H1 (cell line): ENCODE results near the gene GARIN3. TPM values are rescaled to one million over a fixed set of nuclear protein-coding genes. Genes with fewer than 3 reads are reported as not detected.

Source experiments
- CTCF ChIA-PET: fragments of 300-600 bp; sonication (Branson Sonifier 250); formaldehyde crosslinking; loops from one replicate; lab custom pipeline; 2021; ENCODE audit not compliant: partially characterized antibody; lab: Charles Lee
- POLR2A ChIA-PET: fragments of 300-600 bp; sonication (Branson Sonifier 250); formaldehyde crosslinking; loops from one replicate; lab custom pipeline; 2021; ENCODE audit warnings: inconsistent platforms; ENCODE audit not compliant: partially characterized antibody; lab: Charles Lee
- DNase-seq, 2 experiments: peaks; one replicate each; pipeline versions ENCODE4 v3.0.0 to v3.0.0-alpha.2; 2010 to 2022; ENCODE audit warnings: low spot score in 2 of 2, low read depth in 1 of 2, mixed read lengths in 1 of 2
- FAIRE-seq: peaks from 2 replicates; lab custom pipeline; 2011; peaks lifted over from hg19 to GRCh38; lab: Jason Lieb, UNC
- H2AFZ ChIP-seq: 2 replicates; pipeline ENCODE4 v1.8.1; 2012; ENCODE audit warnings: low read length, inconsistent platforms
- H2AK5ac ChIP-seq: 2 replicates; pipeline ENCODE4 v1.6.1; 2013; ENCODE audit warnings: low read depth, low read length
- H2BK120ac ChIP-seq: replicated peaks from 2 replicates; pipeline ENCODE3; 2013; ENCODE audit warnings: low read depth, low read length, inconsistent platforms
- H2BK12ac ChIP-seq: 2 replicates; pipeline ENCODE4 v1.6.1; 2013; ENCODE audit warnings: low read depth, low read length
- H2BK15ac ChIP-seq: 2 replicates; pipeline ENCODE4 v1.6.1; 2013; ENCODE audit warnings: low read length
- H2BK20ac ChIP-seq: 2 replicates; pipeline ENCODE4 v1.6.1; 2013; ENCODE audit warnings: low read length
- H2BK5ac ChIP-seq: 2 replicates; pipeline ENCODE4 v1.6.1; 2013; ENCODE audit warnings: low read depth, low read length
- H3K14ac ChIP-seq: 2 replicates; pipeline ENCODE4 v1.6.1; 2013; ENCODE audit warnings: inconsistent platforms; ENCODE audit not compliant: insufficient read length
- H3K18ac ChIP-seq: 2 replicates; pipeline ENCODE4 v1.6.1; 2013; ENCODE audit warnings: low read length; ENCODE audit errors: extremely low read depth
- H3K23ac ChIP-seq: 2 replicates; pipeline ENCODE4 v1.6.1; 2013; ENCODE audit warnings: inconsistent platforms; ENCODE audit not compliant: insufficient read length
- H3K23me2 ChIP-seq: 2 replicates; pipeline ENCODE4 v1.6.1; 2013; ENCODE audit warnings: low read depth, low read length
- H3K27ac ChIP-seq: 2 replicates; pipeline ENCODE4 v1.6.1; 2011; ENCODE audit warnings: low read depth, low read length, inconsistent platforms
- H3K27me3 ChIP-seq, 4 experiments: replicated peaks in 1 of 4; 1 replicate in 1 of 4; 2 replicates in 3 of 4; pipeline versions ENCODE4 v1.6.1 to v1.8.1; 2011 to 2013; ENCODE audit warnings: low read length in 3 of 4, mild to moderate bottlenecking in 3 of 4, inconsistent platforms in 2 of 4, mixed read lengths in 2 of 4, moderate library complexity in 1 of 4; ENCODE audit not compliant: control insufficient read depth in 3 of 4, insufficient read depth in 3 of 4; ENCODE audit errors: extremely low read depth in 1 of 4
- H3K36me3 ChIP-seq, 4 experiments: 2 replicates each; pipeline versions ENCODE4 v1.6.1 to v1.8.1; 2011 to 2013; ENCODE audit warnings: mild to moderate bottlenecking in 4 of 4, low read length in 3 of 4, moderate library complexity in 2 of 4, control low read depth in 1 of 4, inconsistent platforms in 1 of 4; ENCODE audit not compliant: insufficient read depth in 4 of 4, control insufficient read depth in 2 of 4
- H3K4ac ChIP-seq: replicated peaks from 2 replicates; pipeline ENCODE3; 2013; ENCODE audit warnings: low read length, low read depth, mixed read lengths, inconsistent platforms; ENCODE audit not compliant: insufficient read length
- H3K4me1 ChIP-seq, 4 experiments: replicated peaks in 1 of 4; 1 replicate in 1 of 4; 2 replicates in 3 of 4; pipeline versions ENCODE4 v1.6.1 to v1.8.1; 2011 to 2013; ENCODE audit warnings: low read length in 3 of 4, inconsistent platforms in 2 of 4, mixed read lengths in 1 of 4; ENCODE audit not compliant: insufficient read depth in 4 of 4, control insufficient read depth in 3 of 4
- H3K4me2 ChIP-seq, 2 experiments: 2 replicates each; pipeline versions ENCODE4 v1.6.1 to v1.8.1; 2011 to 2013; ENCODE audit warnings: low read depth in 2 of 2, low read length in 2 of 2, control low read depth in 1 of 2, inconsistent platforms in 1 of 2, mild to moderate bottlenecking in 1 of 2; ENCODE audit not compliant: insufficient read depth in 1 of 2
- H3K4me3 ChIP-seq, 4 experiments: fragments of 200-600, 300-600 bp in 1 of 4; sonication (generic), shearing (Covaris generic), sonication (Bioruptor Twin) in 1 of 4; 2 replicates each; pipeline versions ENCODE4 v1.5.1 to v1.8.1; 2011 to 2016; ENCODE audit warnings: low read length in 4 of 4, low read depth in 3 of 4, control low read depth in 2 of 4, inconsistent platforms in 2 of 4, mild to moderate bottlenecking in 2 of 4, mixed read lengths in 1 of 4, moderate library complexity in 1 of 4; ENCODE audit not compliant: insufficient read depth in 2 of 4; ENCODE audit errors: extremely low read depth in 1 of 4
- H3K56ac ChIP-seq: replicated peaks from 2 replicates; pipeline ENCODE3; 2013; ENCODE audit warnings: low read depth, mild to moderate bottlenecking, mixed read lengths, low read length, inconsistent platforms; ENCODE audit not compliant: insufficient read length
- H3K79me1 ChIP-seq: 2 replicates; pipeline ENCODE4 v1.6.1; 2013; ENCODE audit warnings: low read depth, low read length, control low read depth
- H3K79me2 ChIP-seq, 2 experiments: 2 replicates each; pipeline versions ENCODE4 v1.6.1 to v1.8.1; 2012 to 2013; ENCODE audit warnings: low read length in 2 of 2, mild to moderate bottlenecking in 2 of 2, inconsistent platforms in 1 of 2; ENCODE audit not compliant: insufficient read depth in 2 of 2, control insufficient read depth in 1 of 2
- H3K9ac ChIP-seq, 4 experiments: replicated peaks in 1 of 4; 1 replicate in 1 of 4; 2 replicates in 3 of 4; pipeline versions ENCODE4 v1.6.1 to v1.8.1; 2011 to 2013; ENCODE audit warnings: low read depth in 3 of 4, low read length in 3 of 4, control low read depth in 2 of 4, mild to moderate bottlenecking in 2 of 4, moderate library complexity in 2 of 4, inconsistent platforms in 1 of 4; ENCODE audit errors: extremely low read depth in 1 of 4
- H3K9me3 ChIP-seq, 2 experiments: 2 replicates each; pipeline versions ENCODE4 v1.6.1 to v1.8.1; 2012 to 2013; ENCODE audit warnings: mild to moderate bottlenecking in 2 of 2, moderate library complexity in 2 of 2, control low read depth in 1 of 2, inconsistent platforms in 1 of 2, low read depth in 1 of 2, low read length in 1 of 2, mixed read lengths in 1 of 2; ENCODE audit not compliant: insufficient read depth in 2 of 2
- H4K20me1 ChIP-seq, 2 experiments: replicated peaks in 1 of 2; 2 replicates each; pipeline versions ENCODE3 to v1.8.1; 2011 to 2013; ENCODE audit warnings: inconsistent platforms in 2 of 2, low read length in 2 of 2, mild to moderate bottlenecking in 1 of 2; ENCODE audit not compliant: insufficient read depth in 2 of 2, control insufficient read depth in 1 of 2
- H4K5ac ChIP-seq: 2 replicates; pipeline ENCODE4 v1.6.1; 2013; ENCODE audit warnings: low read length, low read depth, mixed read lengths, inconsistent platforms; ENCODE audit not compliant: insufficient read length
- H4K8ac ChIP-seq: 2 replicates; pipeline ENCODE4 v1.8.0; 2013; ENCODE audit warnings: mild to moderate bottlenecking, moderate library complexity, low read length, inconsistent platforms; ENCODE audit not compliant: insufficient read depth; ENCODE audit errors: extremely low read depth
- H4K91ac ChIP-seq: replicated peaks from 2 replicates; pipeline ENCODE3; 2013; ENCODE audit warnings: low read length, mixed read lengths, inconsistent platforms; ENCODE audit not compliant: insufficient read length
- BCL11A ChIP-seq, 2 experiments: IDR thresholded peaks; one replicate each; pipeline ENCODE4 v1.6.1; 2011; ENCODE audit warnings: low read depth in 2 of 2, low read length in 2 of 2, mild to moderate bottlenecking in 2 of 2
- CTBP2 ChIP-seq: IDR thresholded peaks from 2 replicates; pipeline ENCODE4 v1.7.0; 2011; ENCODE audit warnings: borderline replicate concordance, mild to moderate bottlenecking, moderate library complexity, mixed read lengths, low read length; ENCODE audit not compliant: insufficient read depth, insufficient read length
- CTCF ChIP-seq, 3 experiments: IDR thresholded peaks; 1 replicate in 2 of 3; 2 replicates in 1 of 3; pipeline versions ENCODE4 v1.5.1 to v1.6.1; 2011; ENCODE audit warnings: low read length in 3 of 3, mild to moderate bottlenecking in 3 of 3, inconsistent platforms in 2 of 3, low read depth in 1 of 3, moderate library complexity in 1 of 3; ENCODE audit not compliant: insufficient read depth in 1 of 3; ENCODE audit errors: control extremely low read depth in 1 of 3
- EGR1 ChIP-seq: IDR thresholded peaks from 2 replicates; pipeline ENCODE4 v1.6.1; 2011; ENCODE audit warnings: low read depth, low read length, borderline replicate concordance
- KDM1A ChIP-seq: fragments of 200-600, 300-600 bp; sonication (generic); IDR thresholded peaks from 2 replicates; pipeline ENCODE4 v1.7.1; 2016; ENCODE audit warnings: mild to moderate bottlenecking, low read length, borderline replicate concordance
- NRF1 ChIP-seq: IDR thresholded peaks from 2 replicates; pipeline ENCODE4 v1.6.1; 2011; ENCODE audit warnings: mild to moderate bottlenecking, low read depth, low read length, improper control_type of control experiment
- POU5F1 ChIP-seq: IDR thresholded peaks from 2 replicates; pipeline ENCODE4 v1.6.1; 2011; ENCODE audit warnings: low read depth, mild to moderate bottlenecking, low read length, moderate library complexity
- SP2 ChIP-seq: IDR thresholded peaks from 2 replicates; pipeline ENCODE4 v1.6.1; 2012; ENCODE audit warnings: mild to moderate bottlenecking, low read length, inconsistent platforms
- SP4 ChIP-seq: IDR thresholded peaks from 2 replicates; pipeline ENCODE4 v1.6.1; 2012; ENCODE audit warnings: low read length, inconsistent platforms
- SUZ12 ChIP-seq: fragments of 200-600 bp; sonication (generic); IDR thresholded peaks from 2 replicates; pipeline ENCODE4 v1.6.1; 2012; ENCODE audit warnings: mild to moderate bottlenecking, inconsistent platforms, low read length, moderate library complexity, mixed read lengths
- WGBS, 2 experiments: shearing (Covaris generic) in 1 of 2; methylation state at CpG; one replicate each; pipeline versions ENCODE4 v1.1.6 to v1.1.7; 2013 to 2015; ENCODE audit warnings: low lambda C conversion rate in 2 of 2, mixed read lengths in 2 of 2, inconsistent platforms in 1 of 2, low coverage in 1 of 2, missing lambda C conversion rate in 1 of 2; ENCODE audit not compliant: insufficient replicate concordance in 2 of 2, insufficient coverage in 1 of 2, insufficient read length in 1 of 2; ENCODE audit errors: extremely low coverage in 1 of 2, missing lambda C conversion rate in 1 of 2; 5-methylcytosine and 5-hydroxymethylcytosine counted together
- polyA plus RNA-seq, 7 experiments: library from polyadenylated mRNA; depleted of rRNA in 3 of 7; stranded (reverse) in 5 of 7; unstranded in 2 of 7; fragments of >200 nt in 5 of 7; fragments of 200-250 nt in 2 of 7; gene quantifications; 1 replicate in 5 of 7; 2 replicates in 1 of 7; 4 replicates in 1 of 7; pipeline versions ENCODE4 v1.2.1 to v1.2.3, GENCODE V29; 2011 to 2013; ENCODE audit warnings: missing spikeins in 2 of 7, mixed read lengths in 2 of 7
- total RNA-seq: library from RNA; stranded (reverse); fragmentation: NEBNext Ultra II Directional; extraction: Animal tissue kit (Norgen Biotek cat#: 25700); gene quantifications from 2 replicates; pipeline ENCODE4 v1.2.1, GENCODE V29; 2021

GARIN3 gene
- total and polyA plus RNA-seq, 2 of the 8 experiments (the other 6 are each of a cell fraction or from before 2014, with no cell fraction given) = not detected

GRCh38 chr5:157148734-157149615 is 17.1 kb downstream of the GARIN3 start:
- H2AK5ac ChIP-seq = no peak overlapping the region
- DNase-seq = peak; percentile 21 to 79
- ChIA-PET POLR2A (no interaction called here), CTCF (interaction anchor here (0.6 to 5.1 kb wide), 35 partner anchors 7 to 773 kb away, joined by 3 to 37 read pairs (median 4); partner anchors contain the start of genes GARIN3, HAVCR1 and ITK)
- no peaks in the 10 kb centered on the region for H4K20me1 ChIP-seq
- no peak overlapping the region for H4K5ac ChIP-seq
- no peak overlapping the region for H3K4me3 ChIP-seq
- FAIRE-seq = peak; percentile 76
- H2BK12ac ChIP-seq = no peak overlapping the region
- H3K23me2 ChIP-seq = no peaks in the 10 kb centered on the region
- H2BK15ac ChIP-seq = no peak overlapping the region
- no peak overlapping the region for H3K18ac ChIP-seq
- H3K4me1 ChIP-seq = no peaks in the 10 kb centered on the region
- no peak overlapping the region for H4K91ac ChIP-seq
- H3K36me3 ChIP-seq = no peaks in the 10 kb centered on the region
- H3K79me2 ChIP-seq = no peaks in the 10 kb centered on the region
- no peak overlapping the region for H4K8ac ChIP-seq
- no peak overlapping the region for H3K14ac ChIP-seq
- no peaks in the 10 kb centered on the region for H3K27me3 ChIP-seq
- H2BK120ac ChIP-seq = no peak overlapping the region
- H3K4me2 ChIP-seq = no peak overlapping the region
- H3K27ac ChIP-seq = no peak overlapping the region
- H2BK5ac ChIP-seq = no peak overlapping the region
- H2BK20ac ChIP-seq = no peak overlapping the region
- H3K4ac ChIP-seq = no peak overlapping the region
- H3K9me3 ChIP-seq = no peaks in the 10 kb centered on the region
- no peaks in the 10 kb centered on the region for H3K79me1 ChIP-seq
- no peak overlapping the region for H2AFZ ChIP-seq
- H3K56ac ChIP-seq = no peak overlapping the region
- WGBS, 2 experiments = 85% methylated on average over 14 of the region's 14 CpGs; no CpG with 5 or more reads in 1 of the 2 experiments
- H3K9ac ChIP-seq = no peak overlapping the region
- H3K23ac ChIP-seq = no peak overlapping the region
- TF ChIP-seq BCL11A (IDR thresholded peaks at IDR 0.05; ENCODE audit: low read depth in 2 of 2, low read length in 2 of 2) = no peak
- TF ChIP-seq EGR1 = no peak
- no peak for TF ChIP-seq POU5F1
- TF ChIP-seq SP2 = no peak
- peak; percentile 47 to 82 (median 73) for TF ChIP-seq CTCF (IDR thresholded peaks at IDR 0.05; ENCODE audit: control extremely low read depth in 1 of 3, insufficient read depth in 1 of 3, low read depth in 1 of 3, low read length in 3 of 3)
- TF ChIP-seq SUZ12 = no peak
- no peak for TF ChIP-seq KDM1A
- no peak for TF ChIP-seq NRF1
- no peak for TF ChIP-seq SP4
- no peak for TF ChIP-seq CTBP2
